MM.1S (cell line): ENCODE results near the gene ASMTL.

ENCODE experiments used
- DNase-seq: peaks from one replicate; pipeline ENCODE4 v3.0.0-alpha.2; 2015
- H2AFZ ChIP-seq: fragments of 300-600 bp; sonication (generic); 2 replicates; pipeline ENCODE4 v1.6.0; 2016; ENCODE audit warnings: antibody characterized with exemption, low read length
- H3F3A ChIP-seq: fragments of 300-600 bp; sonication (generic); 2 replicates; pipeline ENCODE4 v1.6.1; 2016; ENCODE audit warnings: mild to moderate bottlenecking, antibody characterized with exemption, low read length, moderate library complexity, mixed read lengths; ENCODE audit not compliant: insufficient read depth
- H3K27ac ChIP-seq: fragments of 300-600 bp; sonication (generic); 2 replicates; pipeline ENCODE4 v1.5.1; 2016; ENCODE audit warnings: mild to moderate bottlenecking, low read length
- H3K27me3 ChIP-seq: fragments of 300-600 bp; sonication (generic); replicated peaks from 2 replicates; pipeline ENCODE4 v1.6.0; 2016; ENCODE audit warnings: low read length; ENCODE audit not compliant: insufficient read depth
- H3K36me3 ChIP-seq: fragments of 300-600 bp; sonication (generic); replicated peaks from 2 replicates; pipeline ENCODE4 v1.6.1; 2016; ENCODE audit warnings: mild to moderate bottlenecking, low read length, mixed read lengths; ENCODE audit not compliant: insufficient read depth
- H3K4me1 ChIP-seq: fragments of 300-600 bp; sonication (generic); 2 replicates; pipeline ENCODE4 v1.6.1; 2016; ENCODE audit warnings: low read length, mixed read lengths
- H3K4me2 ChIP-seq: fragments of 300-600 bp; sonication (generic); 2 replicates; pipeline ENCODE4 v1.6.0; 2016; ENCODE audit warnings: low read depth, low read length
- H3K4me3 ChIP-seq: fragments of 300-600 bp; sonication (generic); 2 replicates; pipeline ENCODE4 v1.5.1; 2016; ENCODE audit warnings: low read length, mixed read lengths
- H3K79me2 ChIP-seq: fragments of 300-600 bp; sonication (generic); 2 replicates; pipeline ENCODE4 v1.6.1; 2016; ENCODE audit warnings: mixed run types, low read length, mixed read lengths
- H3K9ac ChIP-seq: fragments of 300-600 bp; sonication (generic); 2 replicates; pipeline ENCODE4 v1.6.1; 2016; ENCODE audit warnings: low read length, mixed read lengths
- H3K9me2 ChIP-seq: fragments of 300-600 bp; sonication (generic); replicated peaks from 2 replicates; pipeline ENCODE4 v1.6.1; 2016; ENCODE audit warnings: mild to moderate bottlenecking, low read length, mixed read lengths; ENCODE audit not compliant: insufficient read depth
- H3K9me3 ChIP-seq: fragments of 300-600 bp; sonication (generic); replicated peaks from 2 replicates; pipeline ENCODE4 v1.6.1; 2016; ENCODE audit warnings: mild to moderate bottlenecking, low read length, mixed read lengths; ENCODE audit not compliant: insufficient read depth
- H4K20me1 ChIP-seq: fragments of 300-600 bp; sonication (generic); 2 replicates; pipeline ENCODE4 v1.6.1; 2016; ENCODE audit warnings: mild to moderate bottlenecking, low read length, moderate library complexity, mixed read lengths; ENCODE audit not compliant: insufficient read depth
- EZH2 ChIP-seq: fragments of 300-600 bp; sonication (generic); optimal IDR thresholded peaks from 2 replicates; pipeline ENCODE3; 2017; ENCODE audit warnings: low read depth, mild to moderate bottlenecking, antibody characterized with exemption, low read length, mixed read lengths
- EZH2phosphoT487 ChIP-seq: fragments of 300-600 bp; sonication (generic); IDR thresholded peaks from 2 replicates; pipeline ENCODE4 v1.6.1; 2018; ENCODE audit warnings: antibody characterized with exemption, low read length
- TF ChIP-seq, protein P1 (sequence below): fragments of 300-600 bp; sonication (generic); IDR thresholded peaks from 2 replicates; pipeline ENCODE4 v1.5.1; 2016; ENCODE audit warnings: antibody characterized with exemption, low read length, mixed read lengths

ASMTL gene

DNA sequence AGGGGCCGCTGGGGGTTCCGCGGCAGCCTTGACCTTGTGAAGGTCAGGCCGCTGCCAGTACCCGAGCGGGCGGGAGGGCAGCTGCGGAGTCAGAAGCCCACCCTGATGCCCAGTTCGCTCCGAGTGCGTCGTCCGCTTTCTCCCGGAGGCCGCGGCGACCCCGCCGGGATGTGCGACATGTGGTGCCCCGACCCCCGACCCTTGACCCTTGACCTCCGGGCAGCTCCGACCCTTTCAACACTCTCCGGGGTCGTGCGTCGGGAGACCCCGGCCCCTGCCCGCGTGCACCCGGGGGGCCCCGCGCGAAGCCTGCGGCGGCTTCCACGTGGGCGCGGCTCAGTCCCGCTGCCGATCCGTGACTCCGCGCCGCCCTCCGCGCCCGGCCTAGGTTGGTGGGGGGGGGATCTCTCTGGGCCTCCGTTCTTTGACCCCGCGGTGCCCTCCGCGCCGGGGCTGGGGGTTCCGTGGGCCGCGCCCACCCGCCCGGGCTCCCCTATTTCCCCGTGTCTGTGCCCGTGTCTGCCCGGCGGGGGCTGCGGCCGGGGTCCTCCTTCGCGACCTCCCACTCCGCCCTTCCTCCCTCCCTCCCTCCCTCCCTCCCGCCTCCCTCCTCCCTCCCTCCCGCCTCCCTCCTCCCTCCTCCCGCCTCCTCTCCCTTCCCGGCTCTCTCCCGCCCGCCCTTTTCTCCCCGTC is 60.2 kb downstream of the ASMTL start:
- peaks cover 72% of the 10 kb centered on the region for H3K79me2 ChIP-seq
- peak overlapping the region; percentile 71 for H3K4me3 ChIP-seq
- H3K36me3 ChIP-seq = peaks cover 3% of the 10 kb centered on the region; the same call in 1 of the 2 replicates
- no peaks in the 10 kb centered on the region for H3K4me1 ChIP-seq
- H3K9me2 ChIP-seq = no peaks in the 10 kb centered on the region
- no peak overlapping the region for H2AFZ ChIP-seq
- peak overlapping the region; percentile 100 for H3K9ac ChIP-seq
- H3K9me3 ChIP-seq = no peaks in the 10 kb centered on the region
- H3F3A ChIP-seq = peaks cover 9% of the 10 kb centered on the region
- H4K20me1 ChIP-seq = peaks cover 33% of the 10 kb centered on the region; the same call in 1 of the 2 replicates
- H3K27me3 ChIP-seq = no peaks in the 10 kb centered on the region
- TF ChIP-seq, protein P1, sequence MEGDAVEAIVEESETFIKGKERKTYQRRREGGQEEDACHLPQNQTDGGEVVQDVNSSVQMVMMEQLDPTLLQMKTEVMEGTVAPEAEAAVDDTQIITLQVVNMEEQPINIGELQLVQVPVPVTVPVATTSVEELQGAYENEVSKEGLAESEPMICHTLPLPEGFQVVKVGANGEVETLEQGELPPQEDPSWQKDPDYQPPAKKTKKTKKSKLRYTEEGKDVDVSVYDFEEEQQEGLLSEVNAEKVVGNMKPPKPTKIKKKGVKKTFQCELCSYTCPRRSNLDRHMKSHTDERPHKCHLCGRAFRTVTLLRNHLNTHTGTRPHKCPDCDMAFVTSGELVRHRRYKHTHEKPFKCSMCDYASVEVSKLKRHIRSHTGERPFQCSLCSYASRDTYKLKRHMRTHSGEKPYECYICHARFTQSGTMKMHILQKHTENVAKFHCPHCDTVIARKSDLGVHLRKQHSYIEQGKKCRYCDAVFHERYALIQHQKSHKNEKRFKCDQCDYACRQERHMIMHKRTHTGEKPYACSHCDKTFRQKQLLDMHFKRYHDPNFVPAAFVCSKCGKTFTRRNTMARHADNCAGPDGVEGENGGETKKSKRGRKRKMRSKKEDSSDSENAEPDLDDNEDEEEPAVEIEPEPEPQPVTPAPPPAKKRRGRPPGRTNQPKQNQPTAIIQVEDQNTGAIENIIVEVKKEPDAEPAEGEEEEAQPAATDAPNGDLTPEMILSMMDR = no peak
- no peak for TF ChIP-seq EZH2
- no peak for TF ChIP-seq EZH2phosphoT487
- DNase-seq = peak; percentile 32
- peak overlapping the region; percentile 68 for H3K4me2 ChIP-seq
- H3K27ac ChIP-seq = peak overlapping the region; percentile 95

DNA sequence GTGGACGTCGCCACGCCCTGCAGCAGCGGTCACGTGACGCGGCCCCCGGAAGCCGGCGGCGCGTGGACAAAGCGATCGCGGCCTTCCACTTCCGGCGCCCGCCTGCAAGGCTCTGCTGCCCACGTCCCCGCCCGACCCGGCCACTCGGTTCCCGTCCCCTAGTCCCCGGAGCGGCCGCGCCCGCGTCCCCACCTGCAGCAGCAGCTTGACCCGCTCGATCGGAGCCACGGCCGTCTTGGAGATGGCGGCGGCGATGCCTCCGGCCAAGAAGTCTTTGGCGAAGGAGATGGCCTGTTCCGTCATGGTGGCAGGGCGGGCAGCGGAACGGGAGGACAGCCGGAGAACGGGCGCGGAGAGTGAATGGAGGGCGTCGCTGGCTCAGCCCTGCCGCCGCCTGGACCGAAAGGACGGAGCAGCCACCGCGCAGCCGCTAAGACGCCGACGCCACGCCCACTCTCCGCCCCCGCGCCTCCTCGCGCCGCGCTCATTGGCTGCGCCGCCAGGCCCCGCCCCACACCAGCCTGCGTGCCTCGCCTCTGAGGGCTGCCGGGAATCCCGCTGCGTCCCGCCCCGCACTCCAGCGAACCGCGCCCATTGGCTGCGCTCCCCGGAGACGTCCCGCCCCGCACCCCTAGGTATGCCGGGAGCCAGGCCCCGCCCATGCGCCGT is 60.9 kb downstream of the ASMTL start, which contains the start of gene SLC25A6:
SLC25A6 (minus strand) TSS at position 407 of the 669 bp plus-strand sequence; CDS start at position 303, 104 bp downstream.
- TF ChIP-seq EZH2phosphoT487 (no peak), EZH2 (no peak)
- TF ChIP-seq, protein P1 = no peak
- Histone ChIP-seq H2AFZ (no peak within 1 kb of the TSS), H3K9me2 (no peaks in the 10 kb centered on the region), H3K9ac (peak within 1 kb of the TSS; percentile 100), H3K27ac (peak within 1 kb of the TSS; percentile 95), H3K79me2 (peaks cover 77% of the 10 kb centered on the region), H3K36me3 (peaks cover 9% of the 10 kb centered on the region), H4K20me1 (peaks cover 35% of the 10 kb centered on the region; the same call in 1 of the 2 replicates), H3K4me1 (no peaks in the 10 kb centered on the region), H3K27me3 (no peaks in the 10 kb centered on the region), H3K9me3 (no peaks in the 10 kb centered on the region), H3K4me2 (peak within 1 kb of the TSS; percentile 93), H3F3A (peaks cover 9% of the 10 kb centered on the region), H3K4me3 (peak within 1 kb of the TSS; percentile 98)
- DNase-seq = peak; percentile 94

DNA sequence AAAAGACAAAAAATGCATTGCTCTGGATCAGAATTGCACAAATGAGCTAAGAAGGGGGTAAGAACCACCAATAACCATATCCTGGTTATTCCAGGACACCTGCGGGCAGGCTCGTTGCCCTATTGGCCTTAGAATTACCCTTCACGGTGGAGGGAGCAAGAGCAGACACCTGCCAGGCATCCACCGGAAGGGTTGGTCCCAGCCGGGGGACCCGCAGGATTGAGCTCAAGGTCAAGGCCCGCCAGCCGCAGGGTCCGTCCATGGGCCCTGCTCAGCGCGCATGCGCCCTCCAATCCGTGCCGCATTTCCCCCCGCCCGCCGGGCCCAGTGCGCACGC is 61.4 kb downstream of the ASMTL start:
- Histone ChIP-seq H3K27ac (peak overlapping the region; percentile 95; the same call in 1 of the 2 replicates), H3F3A (peaks cover 9% of the 10 kb centered on the region), H4K20me1 (peaks cover 35% of the 10 kb centered on the region; the same call in 1 of the 2 replicates), H3K9me2 (no peaks in the 10 kb centered on the region), H3K9me3 (no peaks in the 10 kb centered on the region), H3K4me3 (peak overlapping the region; percentile 98), H3K4me1 (no peaks in the 10 kb centered on the region), H3K27me3 (no peaks in the 10 kb centered on the region), H3K36me3 (peaks cover 10% of the 10 kb centered on the region), H3K4me2 (peak overlapping the region; percentile 93), H2AFZ (no peak overlapping the region), H3K9ac (peak overlapping the region; percentile 100), H3K79me2 (peaks cover 77% of the 10 kb centered on the region)
- TF ChIP-seq EZH2phosphoT487 (no peak), EZH2 (no peak)
- TF ChIP-seq, protein P1 = no peak
- DNase-seq = no peak
